NCI-H526 treated with DMSO at 0.1 percent for 48 hours (cell line): ENCODE results near the gene CRCP.

Experiments
- DNase-seq: peaks from one replicate; lab custom pipeline; 2025; lab: John Stamatoyannopoulos, UW

CRCP gene

DNA sequence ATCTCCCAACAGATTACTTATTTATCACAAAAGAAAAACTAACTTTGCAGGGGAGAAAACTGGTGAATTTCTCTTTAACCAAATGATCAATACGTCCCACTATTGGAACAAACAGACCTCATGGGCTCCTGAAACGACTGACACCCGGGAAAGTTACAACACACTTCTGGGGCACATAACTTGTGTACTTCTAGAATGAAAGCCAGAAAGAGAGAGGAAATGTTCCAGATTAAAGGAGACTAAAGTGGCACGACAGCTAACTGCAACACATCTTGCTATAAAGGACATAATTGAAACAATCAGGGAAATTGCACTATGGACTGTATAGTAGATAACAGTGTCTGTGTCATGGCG is 75.8 kb downstream of the CRCP start:
- DNase-seq: no peak

- no peak for DNase-seq
Observed at GRCh38 chr7:66193146-66193725, 78.6 kb downstream of the CRCP start.

- no peak for DNase-seq
Observed at GRCh38 chr7:66198469-66198868, 83.8 kb downstream of the CRCP start.

DNA sequence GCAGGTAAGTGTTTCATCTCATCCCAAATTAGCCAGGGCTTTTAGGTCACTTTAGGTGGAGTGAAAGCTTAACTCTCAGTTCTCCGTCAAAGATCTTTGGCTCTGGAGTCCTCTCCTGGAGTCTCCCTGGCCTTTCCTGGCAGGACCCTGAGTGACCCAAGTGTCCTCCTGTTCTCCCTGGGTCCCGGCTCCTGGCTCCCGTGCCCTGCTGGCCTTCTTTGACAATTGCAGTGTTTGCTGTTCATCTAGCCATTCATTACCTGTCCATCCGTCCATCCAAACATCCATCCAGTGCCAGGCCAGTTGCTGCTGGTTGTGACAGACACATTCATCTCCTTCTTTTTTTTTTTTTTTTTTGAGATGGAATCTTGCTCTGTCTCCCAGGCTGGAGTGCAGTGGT is 84.3 kb downstream of the CRCP start:
- DNase-seq: no peak

DNA sequence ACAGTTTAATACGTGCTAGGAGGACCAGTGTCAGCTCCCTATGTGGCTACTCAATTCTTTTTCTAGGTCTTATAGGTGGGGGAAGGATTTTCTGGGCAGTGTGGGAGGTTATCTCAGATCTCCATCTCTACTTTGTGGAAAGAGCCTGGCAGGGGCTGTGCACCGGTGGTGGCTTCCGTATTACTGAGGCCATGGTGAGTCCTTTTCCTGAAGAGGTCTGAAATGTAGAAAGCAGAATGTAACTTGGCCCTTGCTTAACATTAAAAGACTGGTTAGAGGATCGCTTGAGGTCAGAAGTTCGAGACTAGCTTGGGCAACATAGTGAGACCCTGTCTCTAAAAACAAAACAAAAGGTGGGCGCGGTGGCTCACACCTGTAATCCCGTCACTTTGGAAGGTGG is 87.8 kb downstream of the CRCP start:
- no peak for DNase-seq
